Measurements from ENCODE around the gene MTHFSD. TPM values are rescaled to one million over a fixed set of nuclear protein-coding genes. Genes with fewer than 3 reads are reported as not detected.

Gene MTHFSD
- polyA plus RNA-seq, 1 donor from 2014 or later, result 25.0 TPM

GRCh38 chr16:86499440-86499786 is 55.6 kb downstream of the MTHFSD start:
- Histone ChIP-seq H3K36me3 (ENCODE audit: insufficient read depth, low read length) (no peaks in the 10 kb centered on the region), H3K79me2 (replicated peaks; ENCODE audit: insufficient read depth, low read length) (no peaks in the 10 kb centered on the region), H3F3A (ENCODE audit: insufficient read depth, low read length, poor library complexity, severe bottlenecking) (no peaks in the 10 kb centered on the region), H3K9ac (ENCODE audit: low read length) (no peak overlapping the region), H3K27me3 (ENCODE audit: insufficient read depth, low read depth, low read length) (peaks cover 100% of the 10 kb centered on the region), H3K9me2 (ENCODE audit: insufficient read depth, low read length) (no peaks in the 10 kb centered on the region), H4K20me1 (ENCODE audit: insufficient read depth) (no peaks in the 10 kb centered on the region), H3K27ac (ENCODE audit: low read length) (no peak overlapping the region), H3K4me2 (ENCODE audit: low read length) (no peak overlapping the region), H2AFZ (ENCODE audit: low read depth, low read length) (no peak overlapping the region), H3K4me3 (ENCODE audit: low read length) (no peak overlapping the region), H3K9me3 (ENCODE audit: low read length) (no peaks in the 10 kb centered on the region)
- TF ChIP-seq, protein P1, sequence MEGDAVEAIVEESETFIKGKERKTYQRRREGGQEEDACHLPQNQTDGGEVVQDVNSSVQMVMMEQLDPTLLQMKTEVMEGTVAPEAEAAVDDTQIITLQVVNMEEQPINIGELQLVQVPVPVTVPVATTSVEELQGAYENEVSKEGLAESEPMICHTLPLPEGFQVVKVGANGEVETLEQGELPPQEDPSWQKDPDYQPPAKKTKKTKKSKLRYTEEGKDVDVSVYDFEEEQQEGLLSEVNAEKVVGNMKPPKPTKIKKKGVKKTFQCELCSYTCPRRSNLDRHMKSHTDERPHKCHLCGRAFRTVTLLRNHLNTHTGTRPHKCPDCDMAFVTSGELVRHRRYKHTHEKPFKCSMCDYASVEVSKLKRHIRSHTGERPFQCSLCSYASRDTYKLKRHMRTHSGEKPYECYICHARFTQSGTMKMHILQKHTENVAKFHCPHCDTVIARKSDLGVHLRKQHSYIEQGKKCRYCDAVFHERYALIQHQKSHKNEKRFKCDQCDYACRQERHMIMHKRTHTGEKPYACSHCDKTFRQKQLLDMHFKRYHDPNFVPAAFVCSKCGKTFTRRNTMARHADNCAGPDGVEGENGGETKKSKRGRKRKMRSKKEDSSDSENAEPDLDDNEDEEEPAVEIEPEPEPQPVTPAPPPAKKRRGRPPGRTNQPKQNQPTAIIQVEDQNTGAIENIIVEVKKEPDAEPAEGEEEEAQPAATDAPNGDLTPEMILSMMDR (IDR thresholded peaks at IDR 0.05; ENCODE audit: poor library complexity, severe bottlenecking), result no peak
- TF ChIP-seq MXI1 (conservative IDR thresholded peaks at IDR 0.05; ENCODE audit: poor library complexity, severe bottlenecking) (no peak), EZH2 (IDR thresholded peaks at IDR 0.05; ENCODE audit: borderline replicate concordance, insufficient read depth, low read length, poor library complexity, severe bottlenecking) (no peak), POLR2AphosphoS5 (IDR thresholded peaks at IDR 0.05) (no peak), REST (IDR thresholded peaks at IDR 0.05; ENCODE audit: borderline replicate concordance) (no peak), SMC3 (conservative IDR thresholded peaks at IDR 0.05; ENCODE audit: poor library complexity) (no peak), TAF1 (IDR thresholded peaks at IDR 0.05; ENCODE audit: low read depth) (no peak), RAD21 (conservative IDR thresholded peaks at IDR 0.05) (no peak), EP300 (conservative IDR thresholded peaks at IDR 0.05; ENCODE audit: poor library complexity, severe bottlenecking) (no peak)

DNA sequence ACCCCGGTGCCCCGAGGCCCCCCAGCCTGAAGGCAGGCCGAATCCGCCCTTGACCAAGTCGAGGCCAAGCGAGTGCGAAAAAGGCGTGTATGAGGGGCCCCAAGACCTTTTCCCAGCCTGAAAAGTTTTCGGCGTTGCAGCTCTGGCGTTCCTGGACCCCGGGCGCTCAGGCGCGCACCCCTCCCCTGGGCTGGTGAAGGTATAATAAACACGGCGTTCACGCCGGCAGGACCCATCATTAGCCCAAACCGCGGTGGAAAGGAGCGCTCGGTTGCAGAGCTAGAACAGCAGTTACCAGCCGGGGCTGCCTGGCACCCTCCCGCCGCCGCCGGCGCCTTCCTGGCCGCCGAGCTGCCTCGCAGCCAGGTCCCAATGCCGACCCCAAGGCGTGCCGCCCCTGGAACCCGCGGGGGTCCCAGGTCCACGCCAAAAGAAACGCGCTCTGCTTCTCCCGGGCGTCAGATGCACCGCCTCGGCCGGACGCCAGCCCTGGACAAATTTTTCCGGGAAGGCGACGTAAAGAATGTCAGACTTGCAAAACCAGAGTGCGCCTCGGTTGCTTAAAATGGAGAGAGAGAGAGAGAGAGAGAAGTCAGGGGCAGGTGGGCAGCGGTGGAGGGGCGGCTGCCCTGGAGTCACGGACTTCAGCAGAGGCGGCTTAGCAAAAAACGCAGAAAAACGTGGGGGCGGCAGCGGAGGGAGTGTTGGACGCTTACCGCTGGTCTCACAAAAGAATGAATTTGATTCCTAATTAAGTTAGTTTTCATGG is 56.2 kb downstream of the MTHFSD start:
- H4K20me1 ChIP-seq (ENCODE audit: insufficient read depth), result no peaks in the 10 kb centered on the region
- TF ChIP-seq EZH2 (IDR thresholded peaks at IDR 0.05; ENCODE audit: borderline replicate concordance, insufficient read depth, low read length, poor library complexity, severe bottlenecking) (peak; percentile 100), REST (IDR thresholded peaks at IDR 0.05; ENCODE audit: borderline replicate concordance) (no peak)
- H3K9ac ChIP-seq (ENCODE audit: low read length), result no peak overlapping the region
- no peaks in the 10 kb centered on the region for H3K79me2 ChIP-seq (replicated peaks; ENCODE audit: insufficient read depth, low read length)
- no peak overlapping the region for H2AFZ ChIP-seq (ENCODE audit: low read depth, low read length)
- no peaks in the 10 kb centered on the region for H3K9me2 ChIP-seq (ENCODE audit: insufficient read depth, low read length)
- H3F3A ChIP-seq (ENCODE audit: insufficient read depth, low read length, poor library complexity, severe bottlenecking), result no peaks in the 10 kb centered on the region
- H3K4me2 ChIP-seq (ENCODE audit: low read length), result no peak overlapping the region
- H3K4me3 ChIP-seq (ENCODE audit: low read length), result no peak overlapping the region
- no peaks in the 10 kb centered on the region for H3K36me3 ChIP-seq (ENCODE audit: insufficient read depth, low read length)
- no peak overlapping the region for H3K27ac ChIP-seq (ENCODE audit: low read length)
- peaks cover 100% of the 10 kb centered on the region for H3K27me3 ChIP-seq (ENCODE audit: insufficient read depth, low read depth, low read length)
- no peaks in the 10 kb centered on the region for H3K9me3 ChIP-seq (ENCODE audit: low read length)
